Measurements from ENCODE around the gene TMEM214. TPM values are rescaled to one million over a fixed set of nuclear protein-coding genes. Genes with fewer than 3 reads are reported as not detected.

TMEM214 gene
- polyA plus RNA-seq, 1 donor (not counting 4 experiments of a cell fraction or from before 2014, with no cell fraction given): 38.0 TPM

GRCh38 chr2:27033253-27033852, 588 bp downstream of the TMEM214 start:
- Histone ChIP-seq H3K4me1 (ENCODE audit: control insufficient read depth, extremely low read depth, insufficient read depth, low read length) (peaks cover 10% of the 10 kb centered on the region), H3K27me3 (ENCODE audit: control insufficient read depth, extremely low read depth, insufficient read depth, low read length) (no peaks in the 10 kb centered on the region), H2AFZ (ENCODE audit: control insufficient read depth, low read length) (peak overlapping the region; percentile 65), H3K9ac (ENCODE audit: control insufficient read depth, extremely low read depth, insufficient read depth, low read length) (peak overlapping the region; percentile 93), H3K4me3 (ENCODE audit: control insufficient read depth in 2 of 3, extremely low read depth in 1 of 3, insufficient read depth in 2 of 3, low read depth in 1 of 3, low read length in 3 of 3) (peak overlapping the region; percentile 83 to 99 (median 87)), H3K4me2 (ENCODE audit: control insufficient read depth, extremely low read depth, insufficient read depth, low read depth, low read length) (peak overlapping the region; percentile 93), H3K27ac (ENCODE audit: control insufficient read depth, insufficient read depth, low read length) (peak overlapping the region; percentile 70), H4K20me1 (ENCODE audit: control insufficient read depth, extremely low read depth, insufficient read depth, low read length) (peaks cover 3% of the 10 kb centered on the region), H3K36me3 (ENCODE audit: control insufficient read depth in 2 of 2, extremely low read depth in 1 of 2, insufficient read depth in 2 of 2, low read length in 2 of 2) (peaks cover 31 to 32% of the 10 kb centered on the region in 2 experiments), H3K9me1 (ENCODE audit: control insufficient read depth, extremely low read depth, insufficient read depth, low read length) (no peaks in the 10 kb centered on the region), H3K9me3 (ENCODE audit: control insufficient read depth, low read depth, low read length) (no peaks in the 10 kb centered on the region), H3K79me2 (ENCODE audit: control insufficient read depth, insufficient read depth, low read length) (peaks cover 40% of the 10 kb centered on the region)
- DNase-seq (ENCODE audit: low read depth, low spot score): no peak
- no peak for FAIRE-seq
- dilution Hi-C loops (cut with MboI; ENCODE audit: extremely low pct_ligation_motif_present, low sequenced_read_pairs): no loop called here
- TF ChIP-seq EZH2 (IDR thresholded peaks at IDR 0.05; ENCODE audit: low read length) (no peak), CTCF (optimal IDR thresholded peaks at IDR 0.05 in 1 of 3, IDR thresholded peaks at IDR 0.05 in 1 of 3, conservative IDR thresholded peaks at IDR 0.05 in 1 of 3; ENCODE audit: extremely low read depth in 1 of 3, insufficient read depth in 2 of 3, low read length in 3 of 3) (no peak)

DNA sequence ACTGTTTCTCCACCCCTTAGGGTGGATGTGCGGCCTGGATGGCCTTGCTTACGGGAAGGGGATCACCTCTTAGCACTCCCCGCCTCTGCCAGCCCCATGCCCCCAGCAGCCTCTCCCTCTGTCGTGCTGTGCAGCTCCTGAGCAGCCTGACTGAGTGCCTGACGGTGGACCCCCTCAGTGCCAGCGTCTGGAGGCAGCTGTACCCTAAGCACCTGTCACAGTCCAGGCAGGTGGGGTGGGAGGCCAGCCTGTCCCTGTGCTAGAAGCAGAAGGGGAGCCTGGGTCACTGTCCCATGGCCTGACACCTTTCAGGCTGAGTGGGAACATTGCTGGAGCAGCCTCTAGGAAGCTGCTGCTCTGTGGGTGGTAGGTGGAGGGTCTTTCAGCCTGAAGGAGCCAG, 5.2 kb downstream of the TMEM214 start:
- Histone ChIP-seq H3K9ac (ENCODE audit: control insufficient read depth, extremely low read depth, insufficient read depth, low read length) (no peak overlapping the region), H3K27ac (ENCODE audit: control insufficient read depth, insufficient read depth, low read length) (no peak overlapping the region), H3K4me3 (ENCODE audit: control insufficient read depth in 2 of 3, extremely low read depth in 1 of 3, insufficient read depth in 2 of 3, low read depth in 1 of 3, low read length in 3 of 3) (no peak overlapping the region), H3K9me1 (ENCODE audit: control insufficient read depth, extremely low read depth, insufficient read depth, low read length) (no peaks in the 10 kb centered on the region), H3K79me2 (ENCODE audit: control insufficient read depth, insufficient read depth, low read length) (peaks cover 20% of the 10 kb centered on the region), H3K27me3 (ENCODE audit: control insufficient read depth, extremely low read depth, insufficient read depth, low read length) (no peaks in the 10 kb centered on the region), H3K36me3 (ENCODE audit: control insufficient read depth in 2 of 2, extremely low read depth in 1 of 2, insufficient read depth in 2 of 2, low read length in 2 of 2) (peaks cover 55 to 61% of the 10 kb centered on the region in 2 experiments), H3K9me3 (ENCODE audit: control insufficient read depth, low read depth, low read length) (no peaks in the 10 kb centered on the region), H4K20me1 (ENCODE audit: control insufficient read depth, extremely low read depth, insufficient read depth, low read length) (peaks cover 2% of the 10 kb centered on the region), H3K4me1 (ENCODE audit: control insufficient read depth, extremely low read depth, insufficient read depth, low read length) (peaks cover 7% of the 10 kb centered on the region), H3K4me2 (ENCODE audit: control insufficient read depth, extremely low read depth, insufficient read depth, low read depth, low read length) (no peak overlapping the region), H2AFZ (ENCODE audit: control insufficient read depth, low read length) (no peak overlapping the region)
- no peak for DNase-seq (ENCODE audit: low read depth, low spot score)
- FAIRE-seq: no peak
- TF ChIP-seq CTCF (optimal IDR thresholded peaks at IDR 0.05 in 1 of 3, IDR thresholded peaks at IDR 0.05 in 1 of 3, conservative IDR thresholded peaks at IDR 0.05 in 1 of 3; ENCODE audit: extremely low read depth in 1 of 3, insufficient read depth in 2 of 3, low read length in 3 of 3) (no peak), EZH2 (IDR thresholded peaks at IDR 0.05; ENCODE audit: low read length) (no peak)
- dilution Hi-C loops (cut with MboI; ENCODE audit: extremely low pct_ligation_motif_present, low sequenced_read_pairs): no loop called here
